HUES6 (cell line): ENCODE results near the gene FAM236C.
"Not testable (repeated sequence)": the region's sequence is repeated elsewhere in the genome, so short reads cannot be mapped to it uniquely, and the experiment has no call there.

Experiments
- H3K27ac ChIP-seq: 2 replicates; pipeline ENCODE4 v1.7.0; 2013; ENCODE audit warnings: low read depth, mild to moderate bottlenecking, low read length, inconsistent platforms
- H3K27me3 ChIP-seq: 2 replicates; pipeline ENCODE4 v1.6.1; 2013; ENCODE audit warnings: low read length; ENCODE audit not compliant: control insufficient read depth, insufficient read depth
- H3K36me3 ChIP-seq: 2 replicates; pipeline ENCODE4 v1.6.1; 2013; ENCODE audit warnings: low read length; ENCODE audit not compliant: control insufficient read depth, insufficient read depth
- H3K4me1 ChIP-seq: 2 replicates; pipeline ENCODE4 v1.6.1; 2013; ENCODE audit warnings: low read length; ENCODE audit not compliant: control insufficient read depth, insufficient read depth
- H3K4me3 ChIP-seq: 2 replicates; pipeline ENCODE4 v1.5.1; 2013; ENCODE audit warnings: low read depth, low read length
- H3K9ac ChIP-seq: one replicate; pipeline ENCODE4 v1.6.1; 2013; ENCODE audit warnings: mild to moderate bottlenecking, low read length
- H3K9me3 ChIP-seq: 2 replicates; pipeline ENCODE4 v1.6.1; 2013; ENCODE audit warnings: low read depth, low read length; ENCODE audit not compliant: control insufficient read depth, insufficient read depth

The FAM236C gene

DNA sequence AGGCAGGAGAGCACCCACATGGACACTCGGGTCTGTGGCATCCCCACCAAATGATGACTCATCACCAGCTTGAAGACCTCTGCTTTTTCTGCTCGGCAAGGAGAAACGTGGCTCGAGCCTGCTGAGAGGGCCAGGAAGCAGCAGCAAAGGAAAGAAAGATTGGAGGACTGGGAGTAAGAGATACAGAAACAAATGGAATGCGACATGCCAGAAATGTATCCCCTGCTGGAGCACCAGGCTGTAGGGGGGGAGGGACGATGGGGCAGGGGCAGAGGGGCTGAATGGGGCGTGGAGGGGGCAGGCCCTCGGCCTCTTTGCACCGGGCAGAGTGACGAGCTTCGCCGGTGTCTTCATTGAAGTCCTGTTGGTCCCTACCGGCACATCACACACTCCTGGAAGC lies at the start of gene FAM236C:
Gene FAM236C, plus strand, starts transcription at position 301 of the 400 bp plus-strand sequence. CDS start 100 bp downstream, outside the sequence.
- not testable (repeated sequence) for H3K36me3 ChIP-seq, H3K27me3 ChIP-seq, H3K9me3 ChIP-seq, H3K4me1 ChIP-seq, H3K4me3 ChIP-seq, H3K9ac ChIP-seq, H3K27ac ChIP-seq

DNA sequence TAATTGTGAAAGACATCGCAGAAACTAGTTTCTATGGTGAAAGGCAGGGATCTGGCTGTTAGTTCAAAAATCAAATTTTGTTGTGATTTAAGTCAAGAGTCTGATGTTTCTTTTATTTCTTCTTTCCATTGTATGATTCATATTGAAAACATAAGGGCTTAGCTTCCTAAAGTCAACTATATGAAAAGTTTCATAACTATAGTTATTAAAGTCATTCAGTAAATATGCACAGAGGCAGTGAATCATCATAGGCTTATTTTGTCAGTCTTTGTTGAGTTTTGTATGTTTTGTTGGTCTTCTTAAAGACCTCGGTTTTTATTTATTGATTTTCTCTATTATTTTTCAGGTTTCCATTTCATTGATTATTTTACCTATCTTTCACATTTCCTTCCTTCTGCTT lies 29.5 kb upstream of the FAM236C start:
- not testable (repeated sequence) for H3K9me3 ChIP-seq, H3K36me3 ChIP-seq, H3K9ac ChIP-seq, H3K27me3 ChIP-seq, H3K4me1 ChIP-seq, H3K4me3 ChIP-seq, H3K27ac ChIP-seq

DNA sequence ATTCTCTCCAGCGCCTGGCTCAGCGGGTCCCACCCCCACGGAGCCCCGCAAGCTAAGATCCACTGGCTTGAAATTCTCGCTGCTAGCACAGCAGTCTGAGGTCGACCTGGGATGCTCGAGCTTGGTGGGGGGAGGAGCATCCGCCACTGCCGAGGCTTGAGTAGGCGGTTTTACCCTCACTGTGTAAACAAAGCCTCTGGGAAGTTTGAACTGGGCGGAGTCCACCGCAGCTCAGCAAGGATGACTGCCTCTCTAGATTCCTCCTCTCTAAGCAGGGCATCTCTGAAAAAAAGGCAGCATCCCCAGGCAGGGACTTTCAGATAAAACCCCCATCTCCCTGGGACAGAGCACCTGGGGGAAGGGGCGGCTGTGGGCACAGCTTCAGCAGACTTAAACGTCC lies 22.7 kb upstream of the FAM236C start:
- not testable (repeated sequence) for H3K9ac ChIP-seq, H3K4me3 ChIP-seq, H3K9me3 ChIP-seq, H3K27me3 ChIP-seq, H3K4me1 ChIP-seq, H3K36me3 ChIP-seq, H3K27ac ChIP-seq

DNA sequence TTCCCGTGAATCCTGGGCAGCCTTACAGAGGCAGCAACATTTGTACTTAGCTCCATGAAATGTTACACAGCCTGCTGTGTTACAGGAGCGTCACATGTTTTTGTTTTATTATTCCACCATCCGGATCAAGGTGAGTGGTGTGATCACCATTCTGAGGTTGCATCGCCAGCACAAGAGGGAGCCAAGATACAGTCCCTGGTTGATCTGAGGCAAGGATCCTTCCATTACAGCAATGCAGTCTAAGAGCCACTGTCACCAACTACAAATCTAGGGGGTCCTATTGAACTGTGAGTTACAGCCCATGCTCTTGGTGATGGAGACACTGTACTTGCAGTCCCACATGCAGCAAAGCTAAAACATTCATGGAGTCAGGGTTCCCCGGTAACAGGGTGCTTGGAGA lies 3.7 kb downstream of the FAM236C start:
- not testable (repeated sequence) for H3K9ac ChIP-seq, H3K27me3 ChIP-seq, H3K27ac ChIP-seq, H3K9me3 ChIP-seq, H3K4me1 ChIP-seq, H3K4me3 ChIP-seq, H3K36me3 ChIP-seq

DNA sequence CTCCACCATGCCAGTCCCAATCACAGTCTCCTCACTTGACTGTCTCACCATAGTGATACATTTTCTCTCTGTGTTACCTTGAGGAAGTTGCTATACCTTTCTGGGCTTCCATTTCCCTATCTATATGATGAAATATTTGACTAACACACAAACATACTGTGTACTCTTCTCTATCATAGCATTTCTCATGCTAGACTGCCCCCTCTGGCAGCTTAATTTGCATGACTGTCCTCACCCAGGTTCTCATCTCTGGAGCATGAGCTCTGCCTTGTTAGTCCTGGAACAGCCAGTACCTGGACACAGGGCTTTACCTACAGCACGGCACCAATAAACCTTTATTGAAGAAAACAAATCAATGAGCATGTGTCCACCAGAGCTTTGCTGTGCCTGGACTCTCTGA lies 19.9 kb downstream of the FAM236C start:
- not testable (repeated sequence) for H3K4me3 ChIP-seq, H3K27me3 ChIP-seq, H3K36me3 ChIP-seq, H3K9me3 ChIP-seq, H3K9ac ChIP-seq, H3K27ac ChIP-seq, H3K4me1 ChIP-seq

DNA sequence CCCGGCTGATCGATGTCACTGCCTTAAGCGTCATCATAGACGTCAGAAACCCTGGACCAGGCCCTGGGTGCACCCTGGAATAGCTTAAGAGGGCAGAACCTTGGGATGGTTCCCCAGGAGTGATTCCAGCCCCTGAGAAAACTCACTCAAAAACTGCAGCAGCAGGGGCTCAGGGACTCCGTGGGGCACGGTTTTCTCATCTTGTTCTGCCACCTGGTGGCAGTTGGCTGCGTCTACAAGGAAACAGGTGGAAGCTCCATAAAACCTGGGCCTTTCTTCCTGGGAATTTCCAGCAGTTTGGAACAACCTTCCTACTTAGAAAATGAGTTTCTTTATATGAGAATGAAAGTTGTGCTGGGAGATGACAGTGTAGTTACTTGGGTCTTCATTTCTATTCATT lies 24.0 kb downstream of the FAM236C start:
- H3K9ac ChIP-seq, H3K36me3 ChIP-seq, H3K27me3 ChIP-seq, H3K27ac ChIP-seq, H3K4me3 ChIP-seq, H3K9me3 ChIP-seq, H3K4me1 ChIP-seq: not testable (repeated sequence)

DNA sequence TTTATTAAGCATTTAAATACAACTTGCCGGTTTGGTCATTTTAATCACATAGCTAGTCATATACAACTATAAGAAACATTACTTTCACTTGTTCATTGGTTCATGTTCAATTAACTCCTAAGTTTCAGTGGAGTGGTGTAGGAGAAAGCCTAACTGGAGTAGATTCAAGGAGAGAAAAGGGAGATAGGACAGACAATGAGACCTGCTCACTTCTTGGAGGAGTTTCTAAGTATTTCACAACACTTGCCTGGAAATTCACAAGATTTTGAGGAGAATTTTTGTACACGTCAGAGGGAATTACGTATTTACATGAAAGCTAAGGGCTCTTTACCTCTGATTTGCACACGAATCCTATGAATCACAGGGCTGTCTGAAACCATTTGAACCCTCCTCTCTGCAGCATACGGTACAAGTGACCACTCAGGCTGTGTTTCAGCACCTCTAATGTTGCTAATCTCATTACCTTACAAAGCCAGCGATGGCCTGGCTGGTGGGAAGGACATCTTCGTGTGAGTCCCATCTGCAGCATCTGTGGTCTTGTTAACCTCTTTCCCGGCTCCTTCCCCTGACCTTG lies 24.6 kb downstream of the FAM236C start:
- H3K4me1 ChIP-seq, H3K27me3 ChIP-seq, H3K9me3 ChIP-seq, H3K27ac ChIP-seq, H3K36me3 ChIP-seq, H3K4me3 ChIP-seq, H3K9ac ChIP-seq: not testable (repeated sequence)

DNA sequence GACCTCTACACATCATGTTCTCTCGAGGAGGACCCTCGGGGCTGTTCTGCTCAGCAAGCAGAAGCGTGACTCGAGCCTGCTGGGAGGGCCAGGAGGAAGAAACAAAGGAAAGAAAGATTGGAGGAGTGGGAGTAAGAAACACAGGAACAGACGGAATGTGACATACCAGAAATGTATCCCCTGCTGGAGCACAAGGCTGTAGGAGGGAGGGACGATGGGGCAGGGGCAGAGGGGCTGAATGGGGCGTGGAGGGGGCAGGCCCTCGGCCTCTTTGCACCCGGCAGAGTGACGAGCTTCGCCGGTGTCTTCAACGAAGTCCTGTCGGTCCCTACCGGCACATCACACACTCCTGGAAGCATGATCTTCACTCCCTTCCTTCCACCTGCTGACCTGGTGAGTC lies 25.5 kb downstream of the FAM236C start, which contains the start of gene FAM236A:
Gene FAM236A, plus strand, starts transcription at position 301 of the 400 bp plus-strand sequence. Its CDS starts 57 bp downstream, at position 358.
- not testable (repeated sequence) for H3K9ac ChIP-seq, H3K4me3 ChIP-seq, H3K27me3 ChIP-seq, H3K9me3 ChIP-seq, H3K27ac ChIP-seq, H3K4me1 ChIP-seq, H3K36me3 ChIP-seq

DNA sequence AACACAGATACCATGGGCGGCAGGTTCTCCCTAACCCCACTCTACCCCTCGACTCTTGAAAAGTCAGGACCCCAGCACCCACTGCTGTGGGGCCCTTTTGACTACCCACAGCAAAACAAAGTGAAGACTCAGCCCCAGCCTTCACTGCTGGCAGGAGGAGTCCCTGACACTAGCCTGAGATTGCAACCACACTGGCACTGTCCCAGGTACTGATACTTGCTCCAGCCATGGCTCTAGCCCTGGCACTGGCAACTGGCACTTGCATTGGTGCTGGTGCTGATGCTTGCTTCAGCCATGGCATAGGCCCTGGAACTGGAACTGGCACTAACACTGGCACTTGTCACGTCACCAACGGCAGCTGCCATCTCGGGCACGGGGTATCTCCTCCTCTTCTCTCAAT lies 29.9 kb downstream of the FAM236C start:
- not testable (repeated sequence) for H3K9me3 ChIP-seq, H3K27ac ChIP-seq, H3K9ac ChIP-seq, H3K4me3 ChIP-seq, H3K4me1 ChIP-seq, H3K36me3 ChIP-seq, H3K27me3 ChIP-seq

DNA sequence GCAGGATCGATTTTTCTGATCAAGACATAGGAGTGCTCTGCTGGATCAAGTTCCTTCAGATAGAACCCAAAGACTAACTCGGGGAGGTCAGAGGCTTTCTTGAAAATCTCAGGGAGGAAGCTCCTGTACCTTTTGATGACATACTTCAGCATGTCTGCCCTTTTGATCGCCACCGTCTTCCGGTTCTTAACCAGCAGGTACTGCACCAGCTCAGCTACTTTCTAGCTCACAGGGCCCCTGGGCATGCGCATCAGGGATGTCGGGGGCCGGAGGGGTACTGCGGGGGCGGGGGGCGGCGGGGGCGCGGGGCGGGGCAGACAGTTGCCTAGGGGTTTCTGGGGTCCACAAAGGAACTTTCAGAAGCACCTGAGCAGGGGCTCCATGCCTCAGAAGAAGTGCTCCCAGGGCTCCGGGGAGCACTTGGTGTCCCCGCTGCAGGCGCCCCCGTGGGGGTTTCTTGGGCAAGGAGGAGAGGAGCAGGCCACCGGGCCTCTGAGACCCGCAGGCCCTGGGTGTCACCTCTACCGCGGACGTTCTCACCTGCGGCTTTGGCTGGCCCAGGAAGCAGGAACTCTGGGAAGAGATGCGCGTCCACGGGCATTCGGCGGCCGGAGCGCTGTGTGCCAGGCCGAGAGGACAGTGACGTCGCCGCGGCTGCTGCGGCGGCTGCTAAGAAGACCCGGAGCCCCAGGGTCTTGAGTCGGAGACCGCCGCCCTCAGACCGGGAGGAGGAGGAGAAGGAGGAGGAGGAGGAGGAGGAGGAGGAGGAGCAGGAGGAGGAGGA lies 30.8 kb downstream of the FAM236C start:
- H3K27me3 ChIP-seq, H3K9ac ChIP-seq, H3K27ac ChIP-seq, H3K9me3 ChIP-seq, H3K4me3 ChIP-seq, H3K4me1 ChIP-seq, H3K36me3 ChIP-seq: not testable (repeated sequence)

DNA sequence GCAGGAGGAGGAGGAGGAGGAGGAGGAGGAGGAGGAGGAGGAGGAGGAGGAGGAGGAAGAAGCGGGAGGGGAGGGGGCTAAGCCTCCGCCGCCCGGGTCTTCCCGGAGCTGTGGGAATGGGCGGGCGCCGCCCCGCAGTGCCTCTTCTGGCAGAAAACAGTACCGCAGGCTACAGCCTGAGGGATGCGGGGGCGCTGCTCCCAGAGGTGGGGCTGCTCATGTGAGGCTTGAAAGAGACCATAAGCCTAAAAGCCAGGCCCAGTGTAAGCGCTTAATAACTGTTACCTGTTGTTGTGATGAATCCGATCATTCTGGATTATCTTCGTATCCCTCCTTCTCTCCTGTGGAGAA lies 31.4 kb downstream of the FAM236C start, which contains the start of gene DMRTC1:
Gene DMRTC1, minus strand, starts transcription at position 19 of the 351 bp plus-strand sequence. CDS start 68,143 bp downstream, outside the sequence.
- H3K27me3 ChIP-seq, H3K9me3 ChIP-seq, H3K4me3 ChIP-seq, H3K9ac ChIP-seq, H3K4me1 ChIP-seq, H3K36me3 ChIP-seq, H3K27ac ChIP-seq: not testable (repeated sequence)
